Epithelial cell of prostate (primary cell): Measurements from ENCODE around the gene SEBOX.
"Not testable (repeated sequence)": the region's sequence is repeated elsewhere in the genome, so short reads cannot be mapped to it uniquely, and the experiment has no call there.

ENCODE experiments used
- DNase-seq: peaks from one replicate; pipeline ENCODE4 v3.0.0-alpha.2; 2011; ENCODE audit warnings: low read depth, low spot score
- H3K27ac ChIP-seq: fragments of 450-650 bp; 2 replicates; pipeline ENCODE4 v1.5.1; 2017; ENCODE audit warnings: mild to moderate bottlenecking

Gene SEBOX

DNA sequence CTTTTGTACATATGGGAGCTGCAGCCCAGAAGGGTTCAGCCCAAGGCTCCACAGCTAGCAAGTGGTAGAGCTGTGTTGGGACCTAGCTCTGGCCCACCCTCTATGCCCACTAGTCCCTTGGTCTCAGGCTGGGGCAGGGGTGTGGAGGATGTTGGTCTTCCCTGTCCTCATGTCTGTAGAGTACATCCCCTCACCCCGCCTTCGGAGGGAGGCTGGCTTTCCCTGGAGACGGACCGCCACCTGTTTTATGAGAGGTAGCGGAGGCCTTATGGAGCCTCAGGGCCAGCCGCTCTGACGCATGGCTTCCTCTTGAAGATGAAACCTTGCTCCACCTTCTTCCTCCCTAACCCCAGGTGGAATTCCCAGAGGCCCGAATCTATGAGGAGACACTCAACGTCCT is 21.0 kb downstream of the SEBOX start:
- DNase-seq: no peak
- H3K27ac ChIP-seq: no peak overlapping the region

DNA sequence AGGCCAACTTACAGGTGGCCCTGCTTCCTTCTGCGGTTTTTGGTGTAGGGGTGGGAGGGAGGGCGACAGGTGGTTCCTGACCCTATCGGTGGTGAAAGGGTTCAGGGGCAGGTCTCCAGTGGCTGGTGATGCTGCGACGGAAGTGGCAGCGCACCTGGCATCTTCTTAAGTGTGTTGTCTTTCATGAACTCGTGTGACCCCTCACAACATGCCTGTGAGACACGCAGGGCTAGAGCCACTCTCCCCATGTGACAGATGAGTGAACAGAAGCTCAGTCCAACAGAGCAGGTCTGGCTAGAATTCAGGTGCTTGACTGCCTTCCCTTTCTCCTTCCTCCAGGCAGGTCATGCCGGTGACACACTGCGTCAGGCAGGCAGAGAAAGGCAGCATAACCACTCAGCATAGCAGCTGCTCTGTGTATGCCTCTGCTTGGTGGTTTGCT is 21.5 kb downstream of the SEBOX start:
- no peak for DNase-seq
- H3K27ac ChIP-seq: no peak overlapping the region

DNA sequence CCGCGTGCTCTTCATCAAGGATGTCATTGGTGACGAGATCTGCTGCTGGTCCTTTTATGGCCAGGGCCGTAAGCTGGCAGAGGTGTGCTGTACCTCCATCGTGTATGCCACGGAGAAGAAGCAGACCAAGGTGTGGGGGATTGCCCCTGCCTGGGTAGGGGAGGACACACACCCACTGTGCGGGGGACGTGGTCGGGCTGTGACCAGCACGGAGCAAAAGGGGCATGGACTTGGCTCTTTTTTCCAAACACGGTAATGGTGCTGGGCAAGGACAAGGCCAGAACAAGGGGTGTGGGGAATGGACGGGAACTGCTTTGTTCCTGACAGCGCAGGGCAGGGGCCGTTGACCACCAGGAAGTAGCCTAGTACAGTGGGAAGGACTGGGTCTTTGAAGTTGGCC is 22.7 kb downstream of the SEBOX start:
- no peak for DNase-seq
- no peak overlapping the region for H3K27ac ChIP-seq

DNA sequence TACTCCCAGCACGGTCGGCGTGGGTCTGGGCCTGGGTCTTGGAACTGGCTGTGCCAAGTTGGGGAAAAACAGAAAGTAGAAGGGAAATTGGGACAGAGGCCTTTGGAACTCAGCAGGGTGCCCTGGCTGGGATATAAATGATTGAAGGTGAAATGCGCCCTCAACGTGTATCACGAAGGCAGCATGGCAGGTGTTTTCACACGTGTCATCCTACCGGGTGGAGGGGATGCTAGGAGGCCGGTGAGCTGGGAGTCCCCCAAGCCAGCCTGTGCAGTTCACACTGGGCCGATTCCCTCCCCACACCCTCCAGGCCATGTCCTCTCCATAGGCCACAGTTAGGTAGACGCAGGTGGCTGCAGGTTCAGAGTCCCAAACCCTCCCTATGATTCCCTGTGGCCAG is 23.5 kb downstream of the SEBOX start:
- H3K27ac ChIP-seq: no peak overlapping the region
- no peak for DNase-seq

DNA sequence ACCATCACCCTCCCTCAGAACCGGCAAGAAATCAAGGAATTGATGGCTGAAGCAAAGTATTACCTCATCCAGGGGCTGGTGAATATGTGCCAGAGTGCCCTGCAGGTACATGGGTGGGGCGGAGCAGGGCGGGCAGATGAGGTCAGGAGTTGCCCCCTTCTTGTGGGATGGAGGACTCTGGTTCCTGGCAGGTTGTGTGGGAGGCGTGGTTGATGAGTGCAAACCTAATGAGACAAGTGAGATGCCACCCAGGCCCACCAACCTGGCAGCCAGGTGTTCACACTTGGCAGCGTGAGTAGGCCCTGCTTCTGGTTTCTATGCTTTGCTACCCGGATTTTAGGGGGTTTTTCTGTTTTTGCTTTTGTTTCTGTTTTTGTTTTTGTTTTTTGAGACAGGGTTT is 24.6 kb downstream of the SEBOX start:
- DNase-seq: no peak
- H3K27ac ChIP-seq: no peak overlapping the region

DNA sequence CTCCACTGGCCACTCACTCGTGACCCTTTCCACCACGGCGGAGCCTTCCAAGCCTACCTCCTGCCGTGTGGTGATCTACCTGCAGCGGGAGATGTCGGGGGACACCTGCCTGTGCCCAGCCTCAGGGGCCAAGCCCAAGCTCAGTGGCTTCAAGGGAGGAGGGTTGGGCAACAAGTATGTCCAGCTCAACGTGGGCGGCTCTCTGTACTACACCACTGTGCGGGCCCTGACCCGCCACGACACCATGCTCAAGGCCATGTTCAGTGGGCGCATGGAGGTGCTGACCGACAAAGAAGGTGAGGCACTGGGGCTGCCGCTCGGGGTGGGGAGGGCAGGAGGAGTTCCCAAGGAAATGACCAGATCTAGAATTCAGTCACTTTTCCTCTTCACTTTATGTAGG is 25.6 kb downstream of the SEBOX start:
- H3K27ac ChIP-seq: peak overlapping the region; percentile 99
- no peak for DNase-seq

DNA sequence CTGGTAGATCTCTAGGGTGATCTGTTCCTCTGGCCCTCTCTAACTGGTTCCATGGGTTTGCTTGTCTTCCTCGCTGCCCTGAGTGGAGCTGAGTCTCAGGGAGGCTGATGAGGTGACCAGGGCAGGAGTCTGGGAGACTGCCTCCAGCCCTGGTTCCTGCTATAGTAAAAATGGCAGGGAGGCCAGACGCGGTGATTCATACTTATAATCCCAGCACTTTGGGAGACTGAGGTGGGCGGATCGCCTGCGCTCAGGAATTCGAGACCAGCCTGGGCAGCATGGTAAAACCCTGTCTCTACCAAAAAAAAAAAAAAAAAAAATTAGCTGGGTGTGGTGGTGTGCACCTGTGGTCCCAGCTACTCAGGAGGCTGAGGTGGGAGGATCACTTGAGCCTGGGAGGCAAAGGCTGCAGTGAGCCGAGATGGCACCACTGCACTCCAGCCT is 26.2 kb downstream of the SEBOX start:
- not testable (repeated sequence) for DNase-seq
- peak overlapping the region; percentile 99 for H3K27ac ChIP-seq

DNA sequence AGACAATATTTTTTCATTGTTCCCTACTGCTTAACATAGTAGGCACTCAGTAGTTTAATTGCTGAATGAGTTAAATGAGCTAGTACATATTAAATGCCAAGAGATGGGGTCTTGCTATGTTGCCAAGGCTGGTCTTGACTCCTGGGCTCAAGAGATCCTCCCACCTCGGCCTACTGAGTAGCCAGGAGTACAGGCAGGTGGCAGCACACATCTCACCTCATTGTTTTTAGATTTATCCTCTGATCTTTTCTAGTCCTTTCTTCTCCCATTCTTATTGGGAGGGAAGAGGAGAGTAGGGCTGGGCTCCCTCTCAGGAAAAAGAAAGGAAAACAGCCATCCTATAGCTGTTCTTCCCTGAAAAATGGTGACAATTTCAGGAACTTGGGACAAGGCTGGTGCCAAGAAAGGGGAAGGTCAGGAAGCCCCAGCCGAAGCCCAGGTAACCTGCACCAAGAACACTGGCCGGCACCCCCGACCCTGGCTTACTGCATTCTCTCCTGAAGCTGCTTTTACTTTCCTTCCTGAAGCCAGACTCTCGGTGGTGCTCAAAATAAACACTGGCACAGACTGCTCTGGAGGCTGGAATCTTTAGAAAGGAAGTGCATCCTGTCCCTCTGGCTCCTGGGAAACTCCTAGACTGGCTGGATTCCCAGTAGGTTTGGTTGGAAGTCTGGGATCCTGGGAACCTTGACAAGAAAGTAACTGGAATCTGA is 26.8 kb downstream of the SEBOX start:
- no peak for DNase-seq

DNA sequence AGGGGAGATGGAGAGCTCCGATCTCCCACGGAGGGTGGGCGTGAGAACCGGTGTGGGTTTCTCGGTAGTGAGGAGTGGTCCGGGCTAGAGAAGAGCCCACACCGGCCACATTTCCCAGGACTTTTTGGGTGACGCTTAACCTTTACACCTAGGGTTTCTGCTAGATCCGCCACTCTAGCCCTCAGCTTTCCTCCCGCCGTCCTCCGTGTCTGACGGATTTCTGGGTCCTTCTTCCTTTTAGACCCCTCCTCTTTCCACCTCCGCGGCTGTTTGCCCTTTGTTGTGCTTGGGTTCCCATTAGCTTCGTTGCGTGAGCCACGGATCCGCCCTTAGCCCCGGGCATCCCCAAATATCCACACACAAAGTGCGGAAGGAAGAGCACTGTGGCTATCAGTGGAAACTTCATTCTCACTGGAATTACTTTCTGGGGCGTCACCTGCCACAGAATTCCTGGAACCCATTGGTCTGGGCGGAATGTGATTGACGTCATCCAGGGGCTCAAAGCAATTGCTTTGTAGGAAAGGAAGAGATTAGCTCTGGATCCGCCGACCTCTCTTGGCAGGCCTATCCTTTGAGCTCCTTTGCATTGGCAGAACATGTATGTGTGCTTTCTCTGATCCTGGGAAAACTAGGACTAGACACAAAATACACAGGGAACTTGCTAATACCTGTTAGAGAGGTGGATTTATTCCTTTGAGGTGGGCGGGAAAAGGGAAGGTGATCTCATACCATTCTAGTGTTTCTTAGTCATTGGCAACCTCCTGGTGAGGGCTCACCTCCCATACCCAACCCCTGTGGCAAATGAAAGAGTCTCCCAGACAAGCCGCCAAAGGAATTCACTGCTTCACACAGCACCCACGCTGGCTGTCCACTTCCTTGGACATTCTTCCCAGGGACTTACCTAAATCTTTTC is 28.8 kb downstream of the SEBOX start:
- peak; percentile 80 for DNase-seq
- peak overlapping the region; percentile 99 for H3K27ac ChIP-seq

More for the DNA sequence above, 26.8 kb downstream of the SEBOX start:
- H3K27ac ChIP-seq: peak overlapping the region; percentile 99

DNA sequence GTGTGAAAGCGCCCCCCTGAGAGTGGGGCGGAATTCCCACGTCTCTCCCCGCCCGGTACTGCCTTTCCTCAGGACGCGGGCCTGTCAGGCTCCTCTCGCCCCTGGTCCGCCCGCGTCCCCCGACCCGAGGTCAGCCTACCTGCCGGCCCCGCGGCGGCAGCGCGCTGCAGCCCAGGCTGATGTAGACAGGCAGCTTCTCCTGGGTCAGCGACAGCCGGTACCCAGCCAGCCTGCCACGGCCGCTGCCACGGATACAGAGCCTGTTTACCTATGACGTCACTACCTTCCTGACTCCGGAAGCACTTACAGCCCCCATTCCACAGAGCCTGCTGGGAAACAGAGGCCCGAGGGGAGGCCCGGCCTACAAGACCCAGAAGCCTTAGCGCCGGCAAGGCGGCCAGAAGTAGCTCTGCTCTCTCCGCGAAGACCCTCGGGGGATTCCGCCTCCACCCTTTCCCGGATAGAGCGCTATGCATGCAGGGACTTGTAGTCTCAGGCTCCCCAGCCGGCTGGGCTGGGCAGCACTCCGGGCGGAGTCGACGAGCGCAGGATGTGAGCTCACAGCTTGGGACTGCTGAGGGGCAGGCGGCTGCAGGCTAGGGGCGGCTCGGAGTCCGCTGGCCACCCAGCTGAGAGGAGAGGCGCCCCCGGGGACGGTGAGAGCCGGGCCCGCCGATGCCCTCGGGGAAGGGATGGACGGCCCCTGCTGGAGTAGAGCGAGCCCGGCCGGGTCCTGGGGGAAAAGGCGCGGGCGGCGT is 29.6 kb downstream of the SEBOX start, which contains the start of the genes IFT20 and TNFAIP1:
Gene IFT20 (minus strand): TSS at position 272 of the 758 bp plus-strand sequence. CDS start 3,487 bp downstream, outside the sequence.
Gene TNFAIP1 (plus strand): TSS at position 561 of the 758 bp plus-strand sequence. CDS start 3,761 bp downstream, outside the sequence.
- DNase-seq: peak; percentile 100

DNA sequence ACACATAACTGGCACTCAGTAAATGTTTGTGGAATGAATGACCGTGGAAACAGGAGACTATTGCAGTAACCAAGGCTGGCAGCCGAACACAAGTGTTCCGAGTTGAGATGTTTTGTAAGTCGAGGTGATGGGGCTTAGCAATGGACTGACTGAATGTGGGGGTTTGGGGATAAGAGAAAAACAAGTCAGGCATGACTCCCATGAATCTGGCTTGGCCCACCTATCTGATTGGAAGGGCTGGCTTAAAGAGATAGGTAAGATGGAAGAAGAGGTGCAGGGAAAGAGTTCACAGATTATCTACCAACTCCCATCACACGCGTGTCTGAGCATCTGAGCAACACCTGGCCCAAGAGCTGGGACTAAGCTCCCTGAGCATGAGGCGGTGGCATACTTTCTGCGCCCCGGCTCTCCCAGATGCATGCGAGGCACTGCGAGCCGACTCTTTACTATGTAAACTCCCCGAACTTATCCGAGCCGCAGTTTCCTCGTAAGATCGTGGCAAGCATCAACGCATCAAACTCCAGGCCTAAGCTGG is 30.3 kb downstream of the SEBOX start:
- no peak for DNase-seq
- peak overlapping the region; percentile 99 for H3K27ac ChIP-seq

More for the DNA sequence above, 29.6 kb downstream of the SEBOX start, which contains the start of the genes IFT20 and TNFAIP1:
- peak within 1 kb of the TSS; percentile 99 for H3K27ac ChIP-seq

DNA sequence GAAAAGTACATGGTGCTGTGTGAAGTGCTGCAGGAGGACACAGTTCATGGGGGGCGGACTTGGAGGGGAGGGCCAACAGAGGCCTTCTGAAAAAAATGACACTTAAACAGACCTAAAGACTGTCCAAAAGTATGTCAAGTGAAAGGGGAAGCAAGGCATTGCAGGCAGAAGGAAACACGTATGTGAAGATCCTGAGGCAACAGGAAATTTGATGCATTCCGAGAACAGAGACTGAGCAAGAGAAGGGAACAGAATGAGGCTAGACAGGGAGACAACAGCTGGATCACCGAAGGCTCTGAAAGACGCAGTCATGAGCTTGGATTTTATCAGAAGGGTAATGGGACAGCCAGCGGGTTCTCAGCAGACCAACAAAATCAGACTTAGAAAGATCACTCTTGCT is 30.8 kb downstream of the SEBOX start:
- no peak for DNase-seq
- no peak overlapping the region for H3K27ac ChIP-seq

DNA sequence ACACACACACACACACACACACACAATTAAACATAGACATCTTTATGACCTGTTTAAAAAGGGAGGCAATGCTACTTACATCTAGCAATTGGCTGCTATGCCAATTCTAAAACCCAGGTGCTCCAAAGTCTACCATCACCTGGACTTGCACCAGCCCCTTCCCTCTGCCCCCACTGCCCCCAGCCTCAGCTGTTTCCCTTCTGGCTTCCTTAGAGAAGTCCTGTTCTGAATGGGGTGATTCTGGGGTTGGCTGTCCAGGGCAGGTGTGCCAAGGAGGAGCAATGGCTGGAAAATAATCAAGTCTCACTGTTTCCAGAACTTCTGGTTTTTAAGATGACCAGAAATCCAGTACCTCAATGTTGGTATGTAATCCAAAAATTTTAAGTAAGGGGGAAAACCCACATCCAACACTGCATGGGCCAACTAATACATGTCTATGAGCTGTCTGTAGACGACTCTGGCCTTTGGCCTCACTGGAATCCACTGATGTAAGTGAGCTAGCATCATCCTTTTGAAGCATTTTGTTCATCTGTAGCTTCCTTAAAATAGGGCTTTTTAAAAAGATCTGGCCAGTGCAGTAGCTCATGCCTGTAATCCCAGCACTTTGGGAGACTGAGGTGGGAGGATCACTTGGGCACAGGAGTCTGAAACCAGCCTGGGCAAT is 31.8 kb downstream of the SEBOX start:
- DNase-seq: no peak
- no peak overlapping the region for H3K27ac ChIP-seq

DNA sequence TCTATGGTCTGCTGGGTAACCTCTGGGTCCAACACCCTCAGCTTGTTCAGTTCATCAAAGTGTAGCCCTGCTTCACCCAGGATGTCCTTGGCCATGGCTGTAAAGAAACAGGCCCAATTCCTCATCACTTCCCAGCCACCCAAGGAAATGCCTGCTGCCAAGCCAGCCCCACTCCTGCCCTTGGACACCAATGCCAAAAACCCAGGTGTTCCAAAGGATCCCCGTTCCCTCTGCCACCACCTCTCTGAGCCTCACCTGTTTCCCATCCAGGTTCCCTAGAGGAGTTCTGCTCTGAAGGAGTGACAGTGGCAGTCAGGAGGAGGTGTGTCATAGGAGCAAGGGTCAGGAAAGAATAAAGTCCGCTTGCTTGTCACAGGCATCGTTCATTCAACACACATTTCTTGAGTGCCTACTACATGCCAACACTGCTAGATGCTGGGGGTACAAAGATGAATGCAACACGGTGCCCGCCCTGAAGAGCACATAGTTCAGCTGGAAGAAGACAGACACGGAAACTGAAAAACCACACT is 33.0 kb downstream of the SEBOX start:
- no peak overlapping the region for H3K27ac ChIP-seq
- DNase-seq: no peak

DNA sequence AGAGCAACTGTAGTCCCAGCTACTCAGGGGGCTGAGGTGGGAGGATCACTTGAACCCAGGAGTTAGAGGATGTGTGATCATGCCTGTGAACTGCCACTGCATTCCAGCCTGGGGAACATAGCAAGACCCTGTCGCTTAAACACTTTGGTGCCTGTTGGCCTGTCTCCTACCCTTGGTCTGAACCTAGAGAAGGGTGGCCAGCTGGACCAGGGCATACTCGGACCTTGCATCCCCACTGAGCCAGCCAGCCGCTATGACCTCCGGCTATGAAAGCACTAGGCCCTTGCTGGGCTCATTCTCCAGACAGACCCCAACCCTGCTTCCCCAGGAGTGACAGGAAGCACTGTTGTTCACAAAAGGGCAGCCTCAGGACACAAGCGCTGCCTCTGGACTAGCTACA is 34.3 kb downstream of the SEBOX start:
- H3K27ac ChIP-seq: no peak overlapping the region
- no peak for DNase-seq

DNA sequence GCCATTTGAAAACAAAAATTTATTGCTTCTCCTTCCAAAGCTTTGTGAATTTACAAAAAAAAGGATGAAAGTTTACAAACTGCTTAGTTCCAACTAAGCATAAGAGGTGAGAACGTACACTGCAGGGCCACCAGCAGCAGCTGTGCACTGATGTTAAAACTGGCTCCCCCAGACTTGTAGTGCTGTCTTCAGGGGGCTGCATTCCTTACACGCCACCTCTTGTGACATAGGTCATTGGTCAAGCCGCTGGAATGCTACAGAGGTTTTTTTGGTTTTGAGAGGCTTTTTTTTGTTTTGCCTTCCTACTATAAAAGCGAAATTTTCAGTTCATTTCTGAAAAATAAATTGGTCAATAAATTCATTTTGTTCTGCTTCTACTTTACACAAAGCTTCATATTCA is 36.7 kb downstream of the SEBOX start:
- H3K27ac ChIP-seq: no peak overlapping the region

DNA sequence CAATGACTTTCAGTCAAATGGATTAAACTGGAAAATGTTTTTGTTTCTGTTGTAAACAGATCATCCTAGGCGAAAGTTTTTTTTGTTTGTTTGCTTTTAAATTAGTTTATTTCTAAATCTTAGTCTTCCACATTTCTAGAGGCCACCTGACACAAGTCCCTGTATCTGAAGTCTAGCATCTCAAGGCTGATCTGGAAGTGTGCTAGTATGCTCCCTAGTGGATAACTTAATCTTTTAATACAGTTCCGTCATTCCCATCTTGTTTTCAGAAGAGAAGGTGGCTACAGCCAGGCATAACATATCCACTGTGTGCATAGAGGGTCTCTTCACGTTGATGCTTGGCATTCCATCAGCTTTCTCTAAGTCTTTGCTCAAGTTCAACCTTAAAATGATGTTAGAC is 37.3 kb downstream of the SEBOX start:
- no peak for DNase-seq
- no peak overlapping the region for H3K27ac ChIP-seq

More for the DNA sequence above, 36.7 kb downstream of the SEBOX start:
- DNase-seq: no peak

DNA sequence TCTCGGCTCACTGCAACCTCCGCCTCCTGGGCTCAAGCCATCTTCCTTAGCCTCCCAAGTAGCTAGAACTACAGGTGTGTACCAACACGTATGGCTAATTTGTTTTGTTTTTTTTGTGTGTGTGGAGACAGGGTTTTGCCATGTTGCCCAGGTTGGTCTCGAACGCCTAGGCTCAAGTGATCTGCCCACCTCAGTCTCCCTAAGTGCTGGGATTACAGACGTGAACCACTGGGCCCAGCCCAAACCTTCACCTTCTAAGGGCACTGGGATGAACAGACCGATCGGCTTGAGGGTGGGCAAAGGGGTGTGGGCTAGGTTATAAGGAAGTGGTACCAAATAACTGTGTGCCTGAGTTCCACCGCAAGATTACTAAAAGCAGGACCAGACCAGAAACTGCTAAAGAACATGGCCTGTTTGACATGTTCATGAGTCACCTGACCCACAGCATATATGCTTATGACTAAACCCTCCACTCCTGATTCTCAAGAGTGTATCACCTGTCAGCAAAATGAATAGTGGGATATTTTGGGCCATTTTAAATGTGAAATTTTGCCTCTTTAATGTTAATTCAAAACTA is 37.9 kb downstream of the SEBOX start:
- no peak overlapping the region for H3K27ac ChIP-seq
- no peak for DNase-seq

DNA sequence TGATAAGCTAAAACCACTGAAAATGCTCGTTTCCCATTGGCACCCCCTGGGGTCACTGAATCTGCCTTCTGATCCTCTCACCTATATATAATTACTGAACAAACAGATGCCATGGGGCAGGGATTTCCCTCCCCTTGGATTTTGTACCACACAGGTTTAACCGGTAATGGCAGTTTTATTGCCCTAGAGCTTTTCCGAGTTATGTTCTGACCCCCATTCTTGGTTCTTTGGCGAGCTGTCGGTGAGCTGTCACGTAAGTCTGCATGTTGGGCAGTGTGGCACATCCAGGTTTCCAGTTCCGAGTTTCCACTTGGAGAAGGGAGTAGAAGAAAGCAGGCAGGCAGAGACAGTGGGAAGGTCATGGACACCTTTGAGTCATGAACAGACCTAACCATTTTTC is 38.9 kb downstream of the SEBOX start:
- no peak overlapping the region for H3K27ac ChIP-seq
- no peak for DNase-seq
